SIG-M5 (cell line): Measurements from ENCODE around the gene UVRAG.

Source experiments
- DNase-seq: peaks from one replicate; lab custom pipeline; 2025; lab: John Stamatoyannopoulos, UW

The UVRAG gene

GRCh38 chr11:75814677-75815344 lies at the start of gene UVRAG:
UVRAG (plus strand) TSS chr11:75815210; CDS start chr11:75815408, 198 bp downstream.
- DNase-seq: peak; percentile 93

- no peak for DNase-seq
Measured at GRCh38 chr11:75766443-75767227, 48.4 kb upstream of the UVRAG start.

- no peak for DNase-seq
Measured at GRCh38 chr11:75767228-75767572, 47.8 kb upstream of the UVRAG start.

GRCh38 chr11:75767793-75768111 lies 47.3 kb upstream of the UVRAG start:
- DNase-seq: no peak

GRCh38 chr11:75768112-75768908 lies 46.7 kb upstream of the UVRAG start, which contains the start of gene DGAT2:
DGAT2 (plus strand) TSS chr11:75768778; CDS start chr11:75768992, 214 bp downstream.
- DNase-seq: peak; percentile 5

GRCh38 chr11:75768909-75769771 lies 45.9 kb upstream of the UVRAG start:
- DNase-seq: no peak

- DNase-seq: no peak
Measured at GRCh38 chr11:75770102-75770501, 44.9 kb upstream of the UVRAG start.

GRCh38 chr11:75771646-75772410 lies 43.2 kb upstream of the UVRAG start:
- DNase-seq: no peak

GRCh38 chr11:75773595-75774353 lies 41.2 kb upstream of the UVRAG start:
- peak; percentile 18 for DNase-seq

- no peak for DNase-seq
Measured at GRCh38 chr11:75775056-75775455, 40.0 kb upstream of the UVRAG start.

- DNase-seq: no peak
Measured at GRCh38 chr11:75776546-75776945, 38.5 kb upstream of the UVRAG start.

- DNase-seq: no peak
Measured at GRCh38 chr11:75777461-75778110, 37.4 kb upstream of the UVRAG start.

GRCh38 chr11:75778962-75779361 lies 36.0 kb upstream of the UVRAG start:
- no peak for DNase-seq

GRCh38 chr11:75779960-75780359 lies 35.0 kb upstream of the UVRAG start:
- DNase-seq: no peak

- DNase-seq: no peak
Measured at GRCh38 chr11:75780888-75781287, 34.1 kb upstream of the UVRAG start.

GRCh38 chr11:75781296-75781695 lies 33.7 kb upstream of the UVRAG start:
- no peak for DNase-seq

- DNase-seq: no peak
Measured at GRCh38 chr11:75781831-75782230, 33.2 kb upstream of the UVRAG start.

- no peak for DNase-seq
Measured at GRCh38 chr11:75782540-75783263, 32.3 kb upstream of the UVRAG start.

- DNase-seq: no peak
Measured at GRCh38 chr11:75783416-75784084, 31.5 kb upstream of the UVRAG start.
